Fibroblast of skin of back (primary cell): ENCODE data around the gene CFAP20DC.
"Not testable (repeated sequence)": the region's sequence is repeated elsewhere in the genome, so short reads cannot be mapped to it uniquely, and the experiment has no call there.

Experiments
- DNase-seq: peaks from one replicate; pipeline ENCODE4 v3.0.0-alpha.2; 2013

CFAP20DC gene

GRCh38 chr3:58962040-58962651, 87.7 kb downstream of the CFAP20DC start:
- DNase-seq = peak; percentile 63

DNA sequence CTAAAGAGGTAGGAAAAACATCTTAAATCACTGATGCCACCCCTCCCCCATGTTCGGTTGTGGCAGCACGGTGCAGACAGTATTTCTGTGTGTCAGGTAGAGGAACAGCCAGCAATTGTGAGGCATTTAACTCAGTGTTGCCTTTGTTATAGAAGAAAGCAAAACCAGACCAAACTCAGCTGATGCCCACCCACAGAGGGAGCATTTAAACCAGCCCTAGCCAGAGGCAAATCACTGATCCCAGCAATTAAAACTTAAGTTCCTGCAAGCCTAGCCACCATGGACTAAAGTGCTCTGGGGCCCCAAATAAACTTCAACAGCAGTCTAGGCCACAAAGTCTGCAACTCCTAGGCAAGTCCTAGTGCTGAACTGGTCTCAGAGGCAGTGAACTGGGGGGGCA, 94.5 kb downstream of the CFAP20DC start:
- no peak for DNase-seq

DNA sequence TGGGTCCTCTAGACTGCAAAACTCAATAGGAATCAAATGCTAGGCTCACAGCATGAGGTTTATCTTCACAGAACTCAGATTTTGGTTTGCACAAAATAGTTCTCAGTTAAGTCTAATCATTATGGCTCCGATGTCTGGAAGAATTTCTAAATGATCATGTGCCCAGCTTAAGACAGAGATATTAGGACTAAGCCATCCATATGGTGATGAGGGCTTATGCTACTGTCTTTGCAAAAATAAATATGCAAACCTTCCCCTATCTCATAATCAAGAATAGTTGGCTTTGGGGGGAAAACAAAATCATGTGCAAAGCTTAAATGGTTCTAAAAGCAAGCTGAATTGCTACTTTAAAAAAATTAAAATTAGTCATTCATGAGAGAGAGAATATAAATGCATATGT, 96.5 kb downstream of the CFAP20DC start:
- no peak for DNase-seq

DNA sequence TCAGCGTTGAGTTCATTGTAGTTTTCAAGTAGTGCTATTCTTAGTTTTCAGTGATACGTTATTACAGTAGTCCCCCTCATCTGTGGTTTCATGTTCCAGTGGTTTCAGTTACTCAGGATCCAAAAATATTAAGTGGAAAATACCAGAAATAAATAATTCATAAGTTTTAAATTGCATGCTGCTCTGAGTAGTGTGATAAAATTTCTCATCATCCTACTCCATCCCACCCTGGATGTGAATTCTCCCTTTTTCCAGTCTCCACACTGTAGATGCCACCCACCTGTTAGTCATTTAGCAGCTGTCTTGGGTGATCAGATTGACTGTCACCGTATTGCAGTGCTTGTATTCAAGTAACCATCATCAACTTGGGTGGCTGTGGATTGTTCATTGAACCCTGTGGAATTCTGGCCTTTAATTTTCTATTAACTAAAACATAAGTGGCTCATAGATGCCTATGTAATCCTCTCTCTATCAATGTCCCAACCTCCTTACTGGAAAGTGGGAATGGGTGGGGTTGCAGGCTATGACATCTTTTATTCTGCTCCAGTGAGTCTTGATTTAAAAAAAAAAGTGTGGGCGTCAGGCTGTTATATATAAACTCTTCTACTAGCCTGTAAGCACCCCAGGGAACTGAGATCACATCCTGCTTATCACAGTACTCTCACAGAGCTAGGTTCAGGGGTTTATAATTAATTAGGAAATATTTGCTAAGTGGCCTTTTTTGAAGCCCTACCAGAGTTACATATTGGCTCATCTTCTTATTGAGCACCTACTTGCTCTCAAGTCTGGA, 97.5 kb downstream of the CFAP20DC start:
- peak; percentile 21 for DNase-seq

DNA sequence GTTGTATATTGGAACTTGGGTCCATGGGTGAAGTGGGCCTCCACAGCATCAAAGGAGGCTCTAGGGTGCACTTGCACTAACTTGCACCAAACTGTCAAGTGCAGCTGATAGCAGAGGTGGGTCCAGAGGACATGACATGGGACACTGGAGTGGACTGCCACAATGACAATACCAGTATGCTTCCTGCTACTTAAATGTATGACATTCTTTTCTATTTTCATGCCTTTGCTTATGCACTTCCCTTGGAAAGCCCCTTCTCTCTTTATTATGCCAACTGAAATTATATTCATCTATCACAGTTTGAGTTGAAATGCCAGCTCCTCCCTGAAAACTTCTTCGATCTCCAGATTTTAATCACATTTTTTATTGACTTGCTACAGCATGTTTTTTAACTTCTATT, 101.8 kb downstream of the CFAP20DC start:
- no peak for DNase-seq

- DNase-seq = no peak
Measured at GRCh38 chr3:58946875-58947274, 103.0 kb downstream of the CFAP20DC start.

- no peak for DNase-seq
Measured at GRCh38 chr3:58938057-58938456, 111.8 kb downstream of the CFAP20DC start.

GRCh38 chr3:58924578-58924977, 125.2 kb downstream of the CFAP20DC start:
- DNase-seq = peak; percentile 78

- no peak for DNase-seq
Measured at GRCh38 chr3:58900386-58900785, 149.4 kb downstream of the CFAP20DC start.

DNA sequence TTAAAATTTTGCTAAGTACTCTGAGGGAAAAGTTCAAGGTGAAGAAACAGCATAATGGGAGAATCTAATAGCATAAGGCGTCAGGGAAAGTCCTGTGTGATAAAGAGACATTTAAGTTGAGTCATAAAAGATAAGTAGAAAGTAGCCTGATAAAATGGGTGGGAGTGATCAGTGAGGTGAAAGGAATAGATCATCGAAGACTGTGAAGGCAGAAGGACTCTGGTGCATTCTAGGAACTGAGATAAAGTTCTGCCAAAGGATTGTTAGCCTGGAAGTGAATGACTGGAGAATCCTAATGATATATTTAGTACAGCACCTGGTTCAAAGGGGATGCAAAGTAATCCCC, 149.9 kb downstream of the CFAP20DC start:
- DNase-seq = no peak

DNA sequence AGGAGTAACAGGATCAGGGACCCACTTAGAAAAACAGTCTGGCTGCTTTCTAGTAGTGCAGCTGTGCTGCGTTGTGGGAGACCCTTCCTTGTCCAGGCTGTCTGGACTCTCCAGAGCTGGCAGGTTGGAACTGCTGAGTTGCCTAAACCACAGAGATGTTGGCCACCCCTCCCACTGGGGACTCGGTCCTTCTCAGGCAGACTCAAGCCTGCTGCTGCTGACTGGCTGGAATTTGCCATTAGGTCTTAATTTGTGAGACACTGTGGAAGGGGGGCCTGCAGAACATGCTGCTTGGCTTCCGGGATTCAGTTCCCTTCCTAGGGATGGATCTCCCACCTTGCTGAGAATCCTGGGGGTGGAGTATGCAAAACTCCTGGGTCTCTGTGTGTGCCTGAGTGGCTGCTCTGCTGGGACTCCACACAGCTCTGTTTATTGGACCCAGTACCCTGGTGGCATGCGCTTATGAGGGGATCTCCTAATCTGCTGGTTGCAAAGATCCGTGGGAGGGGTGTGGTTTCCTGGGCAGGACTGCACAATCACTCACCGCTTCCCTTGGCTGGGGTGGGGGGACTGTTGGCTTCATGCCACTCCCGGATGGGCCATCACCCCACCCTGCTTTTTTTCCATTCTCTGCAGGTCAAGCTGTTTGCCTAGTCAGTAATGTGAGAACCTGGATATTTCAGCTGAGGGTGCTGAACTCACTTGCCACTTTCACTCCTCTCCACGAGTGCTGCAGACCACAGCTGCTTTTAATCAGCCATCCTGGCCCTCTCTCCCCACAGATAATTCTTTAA, 150.5 kb downstream of the CFAP20DC start:
- DNase-seq = peak; percentile 6

DNA sequence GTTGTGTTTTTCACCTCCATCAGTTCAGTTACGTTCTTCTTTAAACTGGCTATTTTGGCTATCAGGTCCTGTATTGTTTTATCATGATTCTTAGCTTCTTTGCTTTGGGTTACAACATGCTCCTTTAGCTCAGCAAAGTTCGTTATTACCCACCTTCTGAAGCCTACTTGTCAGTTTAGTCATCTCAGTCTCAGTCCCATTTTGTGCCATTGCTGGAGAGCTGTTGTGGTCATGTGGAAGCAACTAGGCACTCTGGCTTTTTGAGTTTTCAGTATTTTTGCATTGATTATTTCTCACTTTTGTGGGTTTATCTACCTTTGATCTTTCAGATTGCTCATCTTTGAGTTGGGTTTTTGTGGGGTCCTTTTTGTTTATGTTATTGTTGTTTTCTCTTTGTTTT, 151.3 kb downstream of the CFAP20DC start:
- no peak for DNase-seq

GRCh38 chr3:58897646-58898045, 152.2 kb downstream of the CFAP20DC start:
- no peak for DNase-seq

- not testable (repeated sequence) for DNase-seq
Measured at GRCh38 chr3:58895678-58896077, 154.1 kb downstream of the CFAP20DC start.

DNA sequence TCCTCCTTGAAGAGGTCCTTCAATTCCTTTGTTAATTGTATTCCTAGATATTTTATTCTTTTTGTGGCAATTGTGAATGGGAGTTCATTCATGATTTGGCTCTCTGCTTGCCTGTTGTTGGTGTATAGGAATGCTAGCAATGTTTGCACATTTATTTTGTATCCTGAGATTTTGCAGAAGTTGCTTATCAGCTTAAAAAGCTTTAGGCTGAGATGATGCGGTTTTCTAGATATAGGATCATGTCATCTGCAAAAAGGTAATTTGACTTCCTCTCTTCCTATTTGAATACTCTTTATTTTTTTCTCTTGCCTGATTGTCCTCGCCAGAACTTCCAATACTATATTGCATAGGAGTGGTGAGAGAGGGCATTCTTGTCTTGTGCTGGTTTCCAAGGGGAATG, 157.3 kb downstream of the CFAP20DC start:
- not testable (repeated sequence) for DNase-seq

DNA sequence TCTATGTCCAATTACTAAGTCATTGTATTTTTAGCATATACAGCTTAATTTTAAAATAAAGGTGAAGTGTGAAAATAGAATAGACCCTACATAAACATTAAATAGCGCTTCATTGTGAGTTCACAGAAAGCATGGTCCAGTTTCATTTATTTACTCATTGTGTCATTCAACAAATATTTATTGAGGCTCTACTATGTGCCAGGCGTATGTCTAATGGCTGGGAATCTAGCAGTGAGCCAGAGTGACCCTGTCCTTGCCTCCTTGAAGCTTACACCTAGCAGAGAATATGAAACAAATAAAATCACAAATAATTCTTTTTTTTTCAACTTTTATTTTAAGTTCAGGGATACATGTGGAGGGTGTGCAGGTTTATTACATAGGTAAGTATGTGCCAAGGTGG, 161.7 kb downstream of the CFAP20DC start:
- DNase-seq = no peak

DNA sequence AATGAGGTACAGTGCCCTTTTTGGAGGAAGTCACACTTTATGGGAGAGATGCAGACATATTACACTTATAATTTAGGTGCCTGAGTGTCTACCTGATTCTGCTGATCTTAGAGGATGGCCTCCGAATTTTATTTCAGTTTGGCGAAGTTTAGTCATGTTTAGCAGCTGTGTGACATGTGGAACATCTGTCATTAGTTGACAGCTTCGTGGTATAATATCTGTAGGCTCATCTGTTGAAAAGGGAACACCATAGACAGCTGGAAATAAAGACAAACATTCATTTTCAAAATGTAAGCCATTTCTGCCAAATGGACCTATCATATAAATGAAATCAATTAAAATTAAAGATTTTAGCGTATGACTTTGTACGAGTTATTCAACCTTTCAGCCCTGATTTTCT, 165.4 kb downstream of the CFAP20DC start:
- DNase-seq = no peak

- DNase-seq = peak; percentile 52
Measured at GRCh38 chr3:58880182-58880581, 169.6 kb downstream of the CFAP20DC start.

DNA sequence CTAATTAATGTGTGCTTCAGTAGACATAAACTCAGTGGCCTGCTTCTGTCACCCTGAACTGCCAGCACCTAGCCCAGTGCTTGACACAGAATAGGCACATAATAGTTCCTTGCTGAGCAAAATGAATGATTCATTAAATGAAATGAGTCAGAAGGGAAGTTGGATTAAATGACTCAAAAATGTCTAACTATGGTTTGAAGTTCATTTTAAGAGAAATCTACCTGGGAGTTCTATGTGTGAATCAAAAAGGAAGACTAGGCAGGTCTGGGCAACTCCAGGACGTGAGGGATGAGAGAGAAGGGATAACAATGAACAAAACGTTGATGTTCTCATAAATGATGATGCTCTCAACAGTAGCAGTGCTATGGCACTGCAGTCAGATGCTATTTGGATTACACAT, 175.0 kb downstream of the CFAP20DC start:
- DNase-seq = peak; percentile 70

DNA sequence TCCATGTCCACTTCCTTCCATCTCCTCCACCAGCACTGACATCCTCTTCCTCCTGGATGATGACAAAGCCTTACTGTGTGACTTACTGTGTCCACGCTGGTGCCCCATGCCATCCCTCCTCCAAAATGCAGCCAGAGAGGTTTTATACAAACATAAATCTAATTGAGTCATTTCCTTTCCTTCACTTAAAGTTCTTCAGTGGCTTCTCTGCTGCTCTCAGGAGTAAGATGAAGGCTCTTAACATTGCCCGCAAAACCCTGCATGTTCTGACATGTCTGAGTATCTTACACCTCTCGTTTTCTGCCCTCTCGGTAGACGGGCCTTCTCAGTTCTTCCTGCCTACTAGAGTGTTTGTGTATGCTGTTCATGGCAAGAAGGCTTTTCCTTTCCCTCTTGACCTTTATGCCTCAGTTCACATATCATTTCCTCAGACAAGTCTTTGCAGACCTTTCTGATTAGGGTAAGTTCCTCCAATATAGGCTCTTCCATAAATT, 175.5 kb downstream of the CFAP20DC start:
- peak; percentile 67 for DNase-seq

GRCh38 chr3:58868097-58868779, 181.6 kb downstream of the CFAP20DC start:
- DNase-seq = no peak

- DNase-seq = no peak
Measured at GRCh38 chr3:58867621-58868020, 182.2 kb downstream of the CFAP20DC start.

DNA sequence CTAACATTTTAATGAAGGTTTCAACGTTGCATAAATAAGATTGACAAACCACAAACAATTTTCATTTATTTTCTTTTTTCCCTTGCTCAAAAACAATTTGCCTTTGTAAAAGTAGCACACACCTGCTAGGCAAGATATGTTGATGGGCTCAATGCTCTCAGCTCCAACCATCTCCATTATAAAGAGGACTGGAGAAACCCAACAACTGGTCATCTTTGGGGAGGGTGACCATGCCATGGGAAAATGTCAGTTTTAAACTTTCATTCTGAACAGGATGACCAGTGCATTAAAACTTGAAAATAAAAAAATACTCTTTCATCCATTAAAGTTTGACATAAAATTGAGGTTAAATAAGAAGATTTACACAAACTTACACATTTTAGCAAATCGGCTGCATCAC, 183.7 kb downstream of the CFAP20DC start:
- no peak for DNase-seq
